ENCODE measurements around the gene ARPC3.

DNA sequence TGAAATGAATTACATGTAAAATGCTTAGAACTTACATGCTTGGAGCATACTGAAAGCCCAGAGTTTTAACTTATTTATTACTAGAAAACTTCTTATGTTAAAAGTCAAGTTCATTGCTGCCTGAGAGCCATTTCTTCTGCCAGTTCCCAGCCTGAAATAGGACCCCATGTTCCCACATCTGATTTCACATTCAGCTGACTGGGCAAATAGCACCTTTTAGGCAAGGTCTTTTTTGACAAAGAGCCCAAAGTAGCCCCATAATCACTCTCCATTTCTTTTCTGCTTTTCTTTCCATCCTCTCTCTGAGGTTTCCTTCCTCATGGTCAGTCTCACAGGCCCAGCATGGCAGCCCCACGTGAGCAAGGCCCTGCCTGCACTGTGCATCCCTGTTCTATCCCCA is 1.1 kb upstream of the ARPC3 start:
- TF ChIP-seq, protein P1, sequence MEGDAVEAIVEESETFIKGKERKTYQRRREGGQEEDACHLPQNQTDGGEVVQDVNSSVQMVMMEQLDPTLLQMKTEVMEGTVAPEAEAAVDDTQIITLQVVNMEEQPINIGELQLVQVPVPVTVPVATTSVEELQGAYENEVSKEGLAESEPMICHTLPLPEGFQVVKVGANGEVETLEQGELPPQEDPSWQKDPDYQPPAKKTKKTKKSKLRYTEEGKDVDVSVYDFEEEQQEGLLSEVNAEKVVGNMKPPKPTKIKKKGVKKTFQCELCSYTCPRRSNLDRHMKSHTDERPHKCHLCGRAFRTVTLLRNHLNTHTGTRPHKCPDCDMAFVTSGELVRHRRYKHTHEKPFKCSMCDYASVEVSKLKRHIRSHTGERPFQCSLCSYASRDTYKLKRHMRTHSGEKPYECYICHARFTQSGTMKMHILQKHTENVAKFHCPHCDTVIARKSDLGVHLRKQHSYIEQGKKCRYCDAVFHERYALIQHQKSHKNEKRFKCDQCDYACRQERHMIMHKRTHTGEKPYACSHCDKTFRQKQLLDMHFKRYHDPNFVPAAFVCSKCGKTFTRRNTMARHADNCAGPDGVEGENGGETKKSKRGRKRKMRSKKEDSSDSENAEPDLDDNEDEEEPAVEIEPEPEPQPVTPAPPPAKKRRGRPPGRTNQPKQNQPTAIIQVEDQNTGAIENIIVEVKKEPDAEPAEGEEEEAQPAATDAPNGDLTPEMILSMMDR (IDR thresholded peaks at IDR 0.05), result no peak
- TF ChIP-seq EP300 (IDR thresholded peaks at IDR 0.05), result no peak
- no peak for TF ChIP-seq POLR2A (IDR thresholded peaks at IDR 0.05)
